ENCODE data around the gene ZMPSTE24.

ZMPSTE24 gene

DNA sequence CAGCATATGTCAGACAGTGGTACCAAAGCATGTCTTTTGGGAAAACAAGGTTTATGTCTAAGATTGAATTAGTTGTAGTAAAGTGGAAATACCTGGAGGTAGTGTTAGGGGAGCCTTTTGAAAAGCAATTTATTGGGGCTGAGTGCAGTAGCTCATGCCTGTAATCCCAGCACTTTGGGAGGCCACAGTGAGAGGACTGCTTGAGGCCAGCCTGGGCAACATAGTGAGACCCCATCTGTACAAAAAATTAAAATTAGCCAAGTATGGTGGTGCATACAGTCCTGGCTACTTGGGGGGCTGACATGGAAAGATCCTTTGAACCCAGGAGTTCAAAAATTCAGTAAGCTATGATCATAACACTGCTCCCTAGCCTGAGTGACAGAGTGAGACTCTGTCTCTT, 7.3 kb downstream of the ZMPSTE24 start:
- DNase-seq: no peak

DNA sequence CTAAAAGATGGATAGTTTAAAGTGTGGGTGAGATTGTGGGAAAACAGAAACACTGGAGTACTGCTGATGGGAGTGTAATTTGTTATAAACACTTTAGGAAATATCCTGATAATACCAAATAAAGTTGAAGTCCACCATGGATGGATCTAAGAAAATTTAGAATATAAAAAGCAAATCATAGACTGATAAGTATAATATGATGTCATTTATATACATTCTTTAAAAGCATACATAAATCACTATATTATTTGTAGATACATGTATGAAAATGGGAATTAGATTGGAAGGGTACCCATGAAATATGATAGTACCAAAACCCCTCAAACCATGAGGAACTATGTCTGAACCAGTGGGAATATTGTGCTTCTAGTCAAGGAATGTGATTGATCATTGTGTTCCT, 7.9 kb downstream of the ZMPSTE24 start:
- DNase-seq: no peak

DNA sequence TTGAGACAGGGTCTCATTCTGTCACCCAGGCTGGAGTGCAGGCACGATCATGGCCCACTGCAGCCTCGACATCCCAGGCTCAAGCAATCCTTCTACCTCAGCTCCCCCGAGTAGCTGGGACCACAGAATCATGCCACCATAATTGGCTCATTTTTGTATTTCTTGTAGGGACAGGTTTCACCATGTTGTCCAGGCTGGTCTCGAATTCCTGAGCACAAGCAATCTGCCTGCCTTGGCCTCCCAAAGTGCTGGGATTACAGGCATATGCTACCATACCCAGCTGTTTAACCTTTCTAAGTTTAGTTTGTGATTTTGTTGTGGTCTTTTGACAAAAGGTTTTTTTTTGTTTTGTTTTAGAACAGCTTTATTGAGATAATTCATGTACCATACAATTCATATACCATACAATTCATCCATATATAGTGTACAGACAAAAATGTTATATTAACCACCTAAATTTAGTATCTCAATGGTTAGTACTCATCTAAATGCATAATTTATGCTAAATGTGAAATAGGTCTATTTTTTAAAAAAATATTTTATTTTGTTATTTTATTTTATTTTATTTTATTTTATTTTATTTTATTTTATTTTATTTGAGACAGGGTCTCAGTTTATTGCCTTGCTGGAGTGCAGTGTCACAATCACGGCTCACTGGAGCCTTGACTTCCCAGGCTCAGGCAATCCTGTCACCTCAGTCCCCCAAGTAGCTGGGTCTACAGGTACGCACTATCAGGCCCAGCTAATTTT, 8.9 kb downstream of the ZMPSTE24 start:
- DNase-seq: no peak

DNA sequence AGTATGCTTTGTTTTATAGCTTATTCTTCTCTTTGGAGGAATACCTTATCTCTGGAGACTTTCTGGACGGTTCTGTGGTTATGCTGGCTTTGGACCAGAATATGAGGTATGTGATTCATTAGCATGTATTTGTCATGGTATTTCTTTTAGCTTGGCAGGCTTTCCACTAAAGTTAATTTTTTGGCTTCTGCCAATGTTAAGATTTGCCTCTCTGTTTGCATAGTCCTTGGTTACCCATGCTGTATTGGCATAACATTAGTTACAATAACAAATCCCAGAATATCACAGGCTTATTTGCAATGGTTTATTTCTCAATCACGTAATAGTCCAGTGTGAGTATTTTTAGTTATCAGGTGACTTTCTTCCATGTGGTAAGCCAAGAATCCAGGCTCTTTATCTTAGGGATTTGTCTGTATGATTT, 9.7 kb downstream of the ZMPSTE24 start:
- DNase-seq: no peak

DNA sequence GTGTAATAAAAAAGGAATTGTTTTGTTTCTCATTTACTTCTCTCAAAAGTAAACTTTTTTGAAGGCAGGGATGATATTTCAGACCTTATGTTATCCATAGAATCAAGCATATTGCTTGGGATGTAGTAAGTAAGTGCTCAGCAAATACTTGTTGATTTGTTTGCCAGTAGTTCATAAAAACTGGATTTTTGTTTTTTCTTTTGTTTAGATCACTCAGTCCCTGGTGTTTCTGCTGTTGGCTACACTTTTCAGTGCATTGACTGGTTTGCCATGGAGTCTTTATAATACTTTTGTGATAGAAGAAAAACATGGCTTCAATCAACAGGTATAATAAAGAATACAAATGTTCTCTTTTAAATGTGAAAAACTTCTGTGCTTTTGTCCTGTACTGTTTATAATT, 10.2 kb downstream of the ZMPSTE24 start:
- no peak for DNase-seq

DNA sequence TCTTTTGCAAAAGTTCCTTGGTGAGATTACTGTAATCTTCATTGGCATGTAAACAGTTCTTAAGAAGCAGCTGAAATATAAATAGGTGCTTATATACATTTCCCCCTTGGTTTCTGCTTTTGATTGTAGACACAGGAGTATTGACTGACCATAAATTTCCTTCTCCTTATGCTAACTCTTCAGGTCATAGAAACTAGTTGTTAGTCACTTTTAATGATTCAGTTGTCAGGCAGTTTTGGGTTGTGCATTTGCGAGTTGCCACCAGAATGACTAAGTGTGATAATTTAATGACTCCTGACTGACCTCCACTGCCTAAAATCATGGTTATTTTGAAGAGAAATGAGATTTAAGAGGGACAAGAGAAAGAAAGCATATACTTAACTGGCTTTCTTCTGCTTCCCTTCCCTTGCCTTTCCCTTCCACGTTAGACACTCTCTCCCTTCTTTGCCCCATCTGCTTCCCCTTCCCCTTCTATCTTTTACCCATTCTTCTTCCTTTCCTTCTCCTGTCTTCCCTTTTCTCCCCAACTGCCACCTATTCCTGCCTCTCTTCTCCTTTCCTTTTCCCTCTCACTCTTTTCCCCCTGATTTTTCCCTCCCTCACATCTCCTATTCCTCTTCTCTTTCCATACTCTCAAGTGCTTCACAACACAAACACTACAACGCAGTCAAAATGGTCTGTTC, 12.3 kb downstream of the ZMPSTE24 start:
- no peak for DNase-seq

DNA sequence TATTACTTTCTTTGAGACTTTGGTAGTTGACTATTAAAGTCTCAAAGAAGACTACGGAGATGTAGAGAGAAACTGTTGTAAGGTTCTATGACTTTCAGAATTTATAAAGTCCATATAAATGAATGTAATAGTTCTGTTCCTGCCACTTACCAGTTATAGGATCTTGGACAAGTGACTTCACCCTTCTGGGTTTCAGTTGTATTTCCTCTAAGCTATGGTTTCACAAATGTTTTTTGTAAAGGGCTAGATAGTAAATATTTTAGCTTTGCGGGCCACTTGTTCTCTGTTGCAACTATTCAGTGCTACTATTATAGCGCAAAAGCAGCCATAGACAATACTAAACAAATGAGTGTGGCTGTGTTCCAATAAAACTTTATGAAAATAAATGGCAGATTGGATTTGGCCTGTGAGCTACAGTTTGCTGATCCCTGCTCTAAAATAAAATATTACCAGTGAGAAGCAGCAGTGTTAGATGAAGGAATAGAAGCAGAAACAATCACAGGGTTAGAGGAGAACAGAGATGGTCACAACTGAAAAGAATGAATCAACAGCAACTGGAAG, 14.7 kb downstream of the ZMPSTE24 start:
- DNase-seq: no peak

DNA sequence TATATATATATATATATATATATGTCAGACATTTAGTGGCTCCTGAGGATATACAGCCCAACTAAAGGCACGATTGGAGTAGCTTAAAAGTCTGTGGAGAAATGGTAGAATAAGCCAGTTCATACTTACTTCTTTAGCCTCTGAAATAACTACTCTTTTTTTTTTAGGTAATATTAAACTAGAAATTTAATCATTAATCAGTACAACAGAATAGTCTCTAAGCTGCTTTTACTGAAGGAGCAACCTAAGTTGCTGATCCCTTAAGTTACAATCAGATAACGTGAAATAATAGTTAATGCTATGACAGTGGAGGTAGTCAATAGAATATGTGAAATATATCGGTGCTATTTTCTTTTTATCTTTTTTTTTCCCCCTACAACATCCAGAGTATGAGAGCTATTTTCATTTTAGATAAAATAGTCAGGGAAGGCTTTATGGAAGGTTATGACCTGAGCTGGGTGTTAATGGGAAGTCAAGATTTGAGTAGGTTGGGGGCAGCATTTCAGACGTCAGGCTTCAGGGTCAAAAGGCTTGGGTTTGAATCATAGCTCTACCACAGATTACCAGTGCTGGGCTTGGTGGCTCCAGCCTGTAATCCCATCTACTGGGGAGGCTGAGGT, 15.6 kb downstream of the ZMPSTE24 start:
- DNase-seq: no peak

- no peak for DNase-seq
Measured at GRCh38 chr1:40274331-40274730, 16.3 kb downstream of the ZMPSTE24 start.

GRCh38 chr1:40276122-40276521, 18.1 kb downstream of the ZMPSTE24 start:
- no peak for DNase-seq

DNA sequence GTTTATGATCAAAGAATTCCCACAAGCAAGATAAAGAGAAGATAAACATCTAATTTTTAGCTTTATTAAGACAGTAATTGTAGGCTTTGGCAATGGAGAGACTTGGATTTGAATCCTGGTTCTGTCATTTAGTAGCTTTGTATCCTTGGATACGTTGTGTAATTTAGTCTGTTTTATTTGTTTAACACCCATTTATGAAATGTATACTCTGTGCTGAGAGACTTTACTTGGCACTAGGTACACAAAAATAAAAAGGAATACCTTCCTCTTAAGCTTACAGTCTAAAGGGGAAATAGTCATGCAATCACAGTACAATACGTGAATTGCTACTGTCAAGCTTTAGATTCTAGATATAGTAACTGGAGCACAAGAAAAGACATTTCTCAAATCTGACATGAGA, 23.8 kb downstream of the ZMPSTE24 start:
- DNase-seq: no peak

- DNase-seq: no peak
Measured at GRCh38 chr1:40291293-40291692, 33.3 kb downstream of the ZMPSTE24 start.

DNA sequence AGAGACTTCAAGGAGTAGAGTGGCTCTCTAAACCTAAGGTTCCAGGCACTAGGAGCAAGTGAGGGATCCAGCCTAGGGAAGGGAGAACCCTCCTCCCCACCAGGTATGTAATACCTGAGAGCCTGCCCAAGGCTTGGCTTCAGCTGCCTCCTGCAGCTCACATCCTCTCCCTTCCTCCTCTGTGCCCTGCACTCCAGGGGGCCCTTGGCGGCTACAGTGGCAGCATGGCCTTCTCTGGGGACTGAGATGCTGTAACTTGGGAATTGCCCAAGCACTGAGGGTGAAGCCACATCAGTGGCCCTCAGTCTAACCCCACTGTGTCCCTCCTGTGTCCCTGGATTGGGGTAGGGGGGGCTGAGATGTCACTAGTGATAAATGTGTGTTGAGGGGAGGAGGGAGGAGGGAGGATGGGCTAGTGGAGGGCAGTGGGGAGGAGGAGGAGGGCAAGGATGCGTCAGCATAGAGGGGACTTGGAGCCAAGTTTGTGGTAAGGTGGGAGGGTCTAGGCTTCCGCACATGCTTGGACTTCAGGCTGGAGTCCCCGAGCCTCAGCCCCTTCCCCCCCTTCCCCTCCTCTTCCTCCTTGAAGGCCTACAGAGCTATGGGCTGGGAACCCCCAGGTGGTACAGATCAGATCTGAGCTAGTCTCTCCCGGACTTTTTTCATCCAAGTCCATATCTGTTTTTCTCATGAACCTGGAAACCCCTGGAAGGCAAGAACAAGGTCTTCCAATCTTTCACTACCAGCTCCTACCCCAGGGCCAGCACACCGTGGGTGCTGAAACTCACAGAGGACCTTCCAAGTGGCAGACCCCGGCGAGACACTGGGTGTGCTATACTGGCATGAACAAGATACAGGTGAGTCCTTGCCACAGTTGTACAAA, 41.6 kb downstream of the ZMPSTE24 start:
- no peak for DNase-seq

DNA sequence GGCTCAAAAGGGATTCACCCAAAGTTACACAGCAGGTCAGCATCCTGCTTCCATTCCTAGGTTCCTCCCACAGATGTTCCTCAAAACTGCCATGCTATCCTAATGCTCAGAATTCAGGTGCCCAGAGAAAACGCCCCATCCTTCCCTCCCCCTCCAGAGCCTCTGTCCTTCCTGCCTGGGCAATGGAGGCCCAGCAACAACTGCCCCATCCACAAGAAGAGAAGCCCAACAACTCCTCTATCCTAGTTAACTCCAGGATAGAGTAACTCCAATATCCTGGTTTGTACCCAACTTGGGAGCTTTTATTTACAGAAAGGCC, 42.2 kb downstream of the ZMPSTE24 start:
- no peak for DNase-seq

GRCh38 chr1:40300651-40301050, 42.6 kb downstream of the ZMPSTE24 start:
- no peak for DNase-seq

DNA sequence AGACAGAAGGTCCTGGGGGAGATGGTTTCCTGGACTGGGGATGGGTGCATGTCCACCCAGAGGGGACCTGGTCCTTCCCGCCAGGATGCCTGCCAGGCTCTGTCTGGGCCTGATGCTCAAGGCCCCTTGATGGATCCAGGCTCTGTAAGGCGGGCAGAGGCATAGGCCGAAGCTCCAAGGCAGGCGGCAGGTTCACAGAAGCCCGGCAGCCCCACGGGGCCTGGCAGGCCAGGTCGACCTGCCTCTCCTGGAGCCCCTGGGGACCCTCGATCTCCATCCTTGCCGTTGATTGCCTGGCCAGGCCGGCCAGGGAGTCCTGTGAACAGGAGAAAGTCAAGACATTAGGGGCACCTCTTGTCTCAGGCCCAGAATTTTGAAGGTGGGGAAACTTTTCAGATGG, 43.0 kb downstream of the ZMPSTE24 start:
- DNase-seq: no peak

- DNase-seq: no peak
Measured at GRCh38 chr1:40301541-40302299, 43.7 kb downstream of the ZMPSTE24 start.

GRCh38 chr1:40302475-40302874, 44.4 kb downstream of the ZMPSTE24 start:
- DNase-seq: no peak

DNA sequence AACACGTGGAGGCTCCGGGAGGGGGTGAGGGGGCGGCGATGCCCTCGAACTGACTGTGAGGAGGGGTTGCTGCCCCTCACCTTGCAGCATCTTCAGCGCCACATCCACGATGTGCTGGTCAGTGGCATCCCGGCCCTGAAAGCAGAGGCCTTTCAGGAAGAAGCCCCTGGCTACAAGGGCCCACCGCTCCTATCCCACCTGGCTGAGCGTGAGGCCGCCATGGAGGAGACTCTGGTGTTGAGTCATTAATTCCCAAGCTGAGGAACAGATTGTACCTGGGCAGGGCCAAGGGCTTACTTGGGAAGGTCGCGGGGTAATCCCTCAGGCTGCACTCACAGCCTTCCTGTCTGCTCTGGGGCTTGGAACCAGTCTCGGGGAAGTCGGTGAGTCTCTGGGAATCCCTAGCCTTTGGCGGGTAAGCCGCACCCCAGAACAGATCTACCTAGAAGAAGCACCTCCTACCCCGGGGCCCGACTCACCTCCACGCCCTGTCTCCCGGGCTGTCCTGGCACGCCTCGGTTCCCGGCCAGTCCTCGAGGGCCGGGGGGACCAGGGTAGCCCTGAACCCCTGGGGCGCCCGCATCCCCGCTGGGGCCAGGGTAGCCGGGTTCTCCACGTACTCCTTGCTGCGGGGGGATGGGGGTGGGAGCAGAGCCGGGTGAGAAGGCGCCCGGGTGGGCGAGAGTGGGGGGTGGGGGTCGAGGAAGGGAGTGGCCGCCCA, 45.2 kb downstream of the ZMPSTE24 start:
- DNase-seq: no peak

DNA sequence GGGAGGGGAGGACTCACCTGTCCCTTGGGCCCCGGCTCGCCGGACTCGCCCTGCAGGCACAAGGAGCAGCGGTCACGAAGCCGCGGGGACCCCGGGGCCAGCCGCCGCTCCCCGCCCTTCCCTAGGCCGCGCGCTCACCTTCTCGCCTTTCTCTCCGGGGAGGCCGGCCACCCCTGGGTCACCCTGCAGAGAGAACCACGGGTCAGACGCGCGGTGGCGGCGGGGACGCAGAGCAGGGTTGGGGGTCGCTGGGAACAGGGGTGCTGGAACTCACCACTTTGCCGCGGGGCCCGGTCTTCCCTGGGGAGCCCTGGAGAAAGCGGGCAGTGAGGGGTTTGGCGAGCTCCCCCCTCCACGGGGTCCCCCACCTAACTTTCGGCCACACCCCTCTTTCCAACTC, 45.8 kb downstream of the ZMPSTE24 start:
- no peak for DNase-seq

- DNase-seq: no peak
Measured at GRCh38 chr1:40305451-40305850, 47.4 kb downstream of the ZMPSTE24 start.

- DNase-seq: no peak
Measured at GRCh38 chr1:40305871-40306270, 47.8 kb downstream of the ZMPSTE24 start.

Data from CD4-positive, alpha-beta T cell treated with Interleukin-17A for 4 hours (primary cell).